Activated CD8-positive, alpha-beta memory T cell treated with anti-CD3 and anti-CD28 coated beads for 1 hour (primary cell): Measurements from ENCODE around the gene FASTKD1.
A peak's percentile ranks its signal among the peaks of the same experiment; 100 is the strongest.
"Not testable (repeated sequence)": the region's sequence is repeated elsewhere in the genome, so short reads cannot be mapped to it uniquely, and the experiment has no call there.

ENCODE experiments used
- DNase-seq, 2 donors: peaks; one replicate each; pipeline ENCODE4 v3.0.0-alpha.2; 2020; ENCODE audit warnings: low read depth in 1 of 2; ENCODE audit errors: extremely low read depth in 1 of 2

The FASTKD1 gene

DNA sequence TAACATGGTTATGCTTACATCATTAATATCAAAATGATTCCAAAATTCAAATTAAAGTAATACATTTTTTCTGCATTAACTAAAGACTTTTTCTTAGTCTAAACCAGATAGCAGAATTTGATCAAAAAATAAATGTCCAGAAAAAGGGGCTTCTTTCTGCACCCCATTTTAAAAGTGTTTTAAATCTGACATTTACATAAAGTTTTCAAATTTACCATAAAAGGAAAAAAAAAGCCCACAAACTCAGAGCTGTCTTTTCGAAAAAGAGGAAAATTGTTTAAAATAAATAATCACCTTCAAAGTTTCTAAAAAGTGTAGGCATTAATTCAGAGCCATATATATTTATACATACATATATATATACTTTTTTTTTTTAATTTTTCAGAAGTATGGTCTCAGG is 1.5 kb downstream of the FASTKD1 start:
- no peak for DNase-seq

DNA sequence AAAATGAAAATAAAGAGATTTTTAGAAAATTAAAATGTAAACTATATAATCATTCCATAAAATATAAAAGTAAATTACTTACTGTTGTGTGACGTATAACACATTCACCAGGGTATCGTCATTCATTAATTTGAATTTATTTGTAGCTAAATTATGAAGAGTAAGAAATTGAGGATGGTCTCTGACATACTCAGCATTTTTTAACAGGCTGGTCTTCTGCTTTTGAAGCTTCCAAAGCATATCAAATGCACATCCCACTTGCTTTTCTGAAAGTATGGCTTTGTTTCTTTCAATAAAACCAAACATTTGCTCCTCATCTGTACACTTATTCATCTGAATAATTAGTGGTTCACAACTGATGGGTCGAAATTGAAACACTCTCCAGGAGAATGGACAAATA is 2.1 kb downstream of the FASTKD1 start:
- no peak for DNase-seq

DNA sequence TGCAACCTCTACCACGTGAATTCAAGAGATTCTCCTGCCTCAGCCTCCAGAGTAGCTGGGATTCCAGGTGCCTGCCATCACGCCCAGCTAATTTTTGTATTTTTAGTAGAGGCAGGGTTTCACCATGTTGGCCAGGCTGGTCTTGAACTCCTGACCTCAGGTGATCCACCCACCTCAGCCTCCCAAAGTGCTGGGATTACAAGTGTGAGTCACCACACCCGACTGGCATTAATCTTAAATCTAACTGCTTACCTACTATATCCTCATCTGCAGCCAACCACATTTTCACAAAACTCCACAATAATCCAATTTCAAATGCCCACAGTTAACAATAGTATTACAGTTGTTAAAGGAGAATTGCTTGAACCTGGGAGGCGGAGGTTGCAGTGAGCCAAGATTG is 2.9 kb downstream of the FASTKD1 start:
- not testable (repeated sequence) for DNase-seq

DNA sequence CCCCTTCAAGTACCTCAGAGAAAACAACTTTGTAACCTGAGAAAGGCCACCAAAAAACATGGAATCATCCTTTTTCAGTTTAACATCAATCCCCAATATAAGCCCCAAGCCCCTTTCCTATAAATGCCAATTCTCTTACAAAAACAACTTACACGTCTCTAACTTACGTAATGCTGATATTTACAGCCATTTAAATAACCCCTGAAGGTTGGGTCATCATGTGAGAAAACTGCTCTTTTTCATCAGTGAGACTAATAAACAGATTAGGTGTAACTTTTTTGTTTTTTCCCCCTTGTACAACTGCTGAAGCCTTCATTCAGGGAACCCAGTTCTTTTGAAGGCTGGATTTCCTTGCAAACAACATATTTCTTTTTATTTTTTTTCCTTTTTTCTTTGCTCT is 3.7 kb downstream of the FASTKD1 start:
- DNase-seq = no peak

DNA sequence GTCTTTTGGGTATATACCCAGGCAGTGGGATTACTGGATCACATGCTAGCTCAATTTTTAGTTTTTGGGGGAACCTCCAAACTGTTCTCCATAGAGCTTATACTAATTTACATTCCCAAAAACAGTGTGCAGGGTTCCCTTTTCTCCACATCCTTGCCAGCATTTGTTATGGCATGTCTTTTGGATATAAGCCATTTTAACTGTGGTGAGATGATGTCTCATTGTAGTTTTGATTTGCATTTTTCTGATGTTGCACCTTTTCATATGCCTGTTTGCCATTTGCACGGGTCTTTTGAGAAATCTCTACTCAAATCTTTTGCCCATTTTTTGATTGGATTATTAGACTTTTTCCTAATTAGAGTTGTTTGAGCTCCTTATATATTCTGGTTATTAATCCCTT is 8.0 kb downstream of the FASTKD1 start:
- DNase-seq = no peak

DNA sequence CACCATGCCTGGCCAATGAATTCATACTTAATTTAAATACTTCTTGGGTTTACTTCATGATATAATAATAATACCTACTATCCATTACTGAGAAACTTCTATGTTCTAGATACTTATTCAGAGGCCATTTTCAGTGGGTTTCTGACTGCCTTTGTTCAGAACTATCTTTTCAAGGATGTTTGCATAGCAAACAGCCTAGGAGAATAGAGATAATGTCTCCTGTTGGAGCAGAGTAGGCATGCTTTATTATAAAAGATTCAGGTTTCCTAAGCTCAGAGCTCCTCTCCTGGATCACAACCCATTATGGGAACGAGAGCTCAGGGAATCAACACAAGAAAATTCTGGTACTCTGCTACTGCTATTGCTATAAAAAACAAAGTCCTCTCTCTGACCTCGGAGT is 11.1 kb downstream of the FASTKD1 start:
- no peak for DNase-seq

DNA sequence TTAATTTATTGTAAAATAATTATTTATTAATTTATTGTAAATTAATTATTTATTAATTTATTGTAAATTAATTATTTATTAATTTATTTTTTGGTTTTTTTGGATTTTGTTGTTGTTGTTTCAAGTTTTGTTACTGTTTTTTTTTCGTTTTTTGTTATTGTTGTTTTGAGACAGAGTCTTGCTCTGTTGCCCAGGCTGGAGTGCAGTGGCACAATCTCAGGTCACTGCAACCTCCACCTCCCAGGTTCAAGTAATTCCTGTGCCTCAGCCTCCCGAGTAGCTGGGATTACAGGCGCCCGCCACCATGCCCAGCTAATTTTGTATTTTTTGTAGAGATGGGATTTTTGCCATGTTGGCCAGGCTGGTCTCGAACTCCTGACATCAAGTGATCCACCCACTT is 11.6 kb downstream of the FASTKD1 start:
- not testable (repeated sequence) for DNase-seq

DNA sequence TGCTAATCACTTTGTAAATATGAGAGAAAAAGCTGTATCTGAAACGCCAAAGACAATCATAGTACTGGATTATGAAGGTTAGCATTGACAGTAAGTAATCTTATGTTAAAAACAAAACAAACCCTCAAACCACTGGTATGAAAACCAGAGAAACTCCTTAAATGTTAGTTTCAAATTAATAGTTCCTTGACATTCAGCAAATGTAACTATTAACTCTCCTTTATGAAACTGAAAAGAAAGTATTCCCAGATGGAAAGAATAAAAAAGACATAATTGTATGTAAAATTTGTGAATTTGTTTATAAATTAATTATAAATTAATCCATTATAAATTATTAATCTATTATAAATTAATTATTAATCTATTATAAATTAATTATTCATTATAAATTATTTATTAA is 12.3 kb downstream of the FASTKD1 start:
- DNase-seq = no peak

DNA sequence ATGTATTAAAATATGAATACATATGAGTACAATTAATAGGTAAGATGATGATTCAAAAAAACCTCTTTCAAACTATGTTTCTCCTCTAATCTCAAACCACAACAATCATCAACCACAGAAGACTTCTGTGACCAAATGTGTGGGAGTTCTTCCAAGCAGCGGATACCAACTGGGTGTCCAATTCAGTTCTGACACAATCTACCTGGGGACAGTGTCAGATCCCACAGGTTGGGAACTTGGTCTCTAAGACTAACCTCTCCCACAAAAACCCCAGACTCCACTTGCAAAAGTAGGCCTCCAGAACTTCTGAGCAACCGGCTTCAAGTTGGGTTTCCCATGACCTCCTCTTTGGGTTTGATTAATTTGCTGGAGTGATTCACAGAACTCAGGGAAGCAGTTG is 26.9 kb downstream of the FASTKD1 start:
- no peak for DNase-seq

DNA sequence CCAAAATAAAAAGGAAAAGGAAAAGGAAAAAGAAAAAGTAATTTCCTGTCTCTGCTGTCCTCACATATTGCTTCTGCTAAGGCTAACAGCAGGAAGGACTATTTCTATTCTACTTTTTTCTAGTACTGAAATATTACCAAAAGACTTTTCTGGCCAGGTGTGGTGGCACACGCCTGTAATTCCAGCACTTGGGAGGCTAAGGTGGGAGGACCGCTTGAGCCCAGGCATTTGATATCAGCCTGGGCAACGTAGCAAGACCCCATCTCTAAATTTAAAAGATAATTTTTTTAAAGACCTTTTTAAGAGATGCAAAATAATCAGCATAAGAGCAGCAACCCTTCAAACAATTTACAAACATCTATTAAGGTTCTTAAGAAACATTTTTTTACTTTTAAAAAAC is 31.2 kb downstream of the FASTKD1 start:
- no peak for DNase-seq

DNA sequence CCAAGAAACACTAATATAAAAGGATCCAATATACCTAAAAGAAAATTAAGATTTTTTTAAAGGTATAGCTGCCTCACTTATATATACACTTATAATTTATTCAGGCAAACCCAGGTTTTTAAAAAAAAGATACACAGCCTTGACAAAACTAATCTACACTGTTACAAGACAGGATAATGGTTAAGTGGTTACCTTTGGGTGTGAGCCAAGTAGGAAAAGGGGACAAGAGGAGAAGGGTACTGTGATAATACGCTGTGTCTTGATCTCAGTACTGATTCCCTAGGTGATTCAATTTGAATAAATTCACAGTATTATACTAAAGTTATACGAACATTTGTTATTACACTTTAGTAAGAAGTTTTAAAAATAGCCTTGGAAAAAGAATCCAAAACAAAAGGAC is 33.5 kb downstream of the FASTKD1 start:
- DNase-seq = no peak

DNA sequence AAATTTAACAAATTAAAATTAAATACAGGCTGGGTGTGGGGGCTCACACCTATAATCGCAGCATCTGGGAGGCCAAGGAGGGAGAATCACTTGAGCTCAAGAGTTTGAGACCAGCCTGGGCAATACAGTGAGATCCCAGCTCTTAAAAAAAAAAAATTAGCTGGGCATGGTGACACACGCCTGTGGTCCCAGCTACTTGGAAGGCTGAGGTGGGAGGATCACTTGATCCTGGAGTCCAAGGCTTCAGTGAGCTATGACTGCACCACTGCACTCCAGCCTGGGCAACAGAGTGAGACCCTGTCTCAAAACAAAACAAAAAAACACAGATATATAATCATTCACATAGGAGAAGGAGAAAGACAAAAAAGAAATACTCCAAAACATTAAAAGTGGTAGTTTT is 34.2 kb downstream of the FASTKD1 start:
- DNase-seq = not testable (repeated sequence)

DNA sequence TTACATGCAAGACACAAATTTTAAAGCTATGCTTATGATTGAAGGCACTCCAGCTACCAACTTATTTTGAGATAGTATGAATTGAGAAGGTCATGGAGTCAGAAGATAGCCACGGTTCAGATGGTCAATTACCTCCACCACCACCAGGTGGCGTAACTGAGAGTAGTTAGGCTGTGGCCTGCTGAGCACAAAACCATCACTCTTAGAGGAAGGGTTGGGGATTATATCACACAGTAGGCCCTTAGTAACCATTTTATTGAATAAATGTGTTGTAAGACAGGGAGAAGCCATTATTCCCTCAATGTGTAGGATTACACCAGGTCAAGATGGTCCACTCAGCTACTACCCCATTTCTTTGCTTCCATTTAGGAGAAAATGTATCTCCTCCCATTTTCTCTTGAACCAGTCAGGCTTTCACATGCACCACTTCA is 45.4 kb downstream of the FASTKD1 start:
- DNase-seq = peak; percentile 29 to 57

DNA sequence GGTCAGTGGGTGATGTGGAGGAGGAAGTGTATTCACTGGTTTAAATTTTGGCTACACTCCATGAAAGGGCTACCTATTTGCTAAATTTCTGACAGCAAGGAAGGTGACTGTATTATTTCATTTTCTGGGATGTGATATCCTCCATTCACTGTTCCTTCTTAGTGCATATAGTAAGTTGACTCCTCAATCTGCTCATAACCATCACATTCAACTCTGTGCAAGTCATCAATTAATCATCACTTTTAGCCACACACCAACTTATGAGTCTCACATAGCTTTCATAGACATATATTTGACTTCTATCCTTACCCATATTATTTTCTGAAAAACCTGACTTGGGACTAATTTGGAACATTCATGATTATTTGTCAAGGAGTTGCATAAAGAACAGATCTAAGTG is 47.2 kb downstream of the FASTKD1 start:
- no peak for DNase-seq

DNA sequence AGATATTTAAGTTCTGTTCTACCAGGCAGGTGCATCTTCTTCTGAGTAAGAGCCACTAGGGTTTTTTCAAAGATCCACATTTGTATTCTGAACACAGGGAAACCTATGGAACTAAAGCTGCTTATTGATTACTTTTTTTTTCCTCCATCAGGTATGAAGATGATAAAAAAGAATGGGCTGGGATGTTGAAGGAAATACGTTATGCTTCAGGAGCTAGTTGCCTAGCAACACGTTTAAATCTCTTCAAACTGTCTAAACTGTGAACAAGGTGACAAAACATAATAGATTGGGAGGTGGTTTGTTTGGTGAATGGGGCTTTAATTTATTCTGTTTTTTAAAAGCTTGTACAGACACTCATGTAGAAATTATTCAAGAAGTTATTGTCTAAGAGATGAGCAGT is 48.2 kb downstream of the FASTKD1 start:
- no peak for DNase-seq

DNA sequence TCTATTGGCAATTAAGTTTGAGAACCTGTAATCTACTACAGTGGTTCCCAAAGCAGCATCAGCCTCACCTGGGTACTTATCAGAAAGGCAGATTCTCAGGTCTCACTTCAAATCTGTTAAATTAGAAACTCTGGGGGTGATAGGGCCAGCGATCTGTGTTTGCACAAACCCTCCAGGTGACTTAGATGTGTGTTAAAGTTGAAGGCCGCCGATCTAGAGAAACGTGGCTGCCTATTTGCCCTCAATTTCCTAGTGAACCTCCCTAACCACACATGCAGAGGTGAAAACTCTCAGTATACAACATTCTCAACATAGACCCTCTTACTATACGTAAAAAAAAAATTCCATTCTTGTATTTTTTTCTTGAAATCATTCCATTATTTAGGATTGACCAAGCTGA is 50.0 kb downstream of the FASTKD1 start:
- no peak for DNase-seq

DNA sequence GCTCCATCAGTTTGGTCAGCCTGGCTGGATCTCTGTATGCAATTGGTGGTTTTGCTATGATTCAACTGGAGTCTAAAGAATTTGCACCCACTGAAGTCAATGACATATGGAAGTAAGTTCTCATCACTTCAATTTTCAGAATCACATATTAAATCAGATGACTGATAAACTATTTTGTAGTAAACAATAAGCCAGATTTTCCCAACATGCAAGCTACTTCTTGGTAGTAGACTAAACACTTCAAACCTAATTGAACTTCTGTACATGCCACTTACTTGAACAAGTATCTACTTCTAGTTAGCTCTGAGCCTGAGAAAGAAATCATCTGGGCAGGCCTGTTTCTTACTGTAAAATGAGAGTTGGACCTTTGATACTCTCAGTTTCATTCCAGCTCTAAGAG is 52.8 kb downstream of the FASTKD1 start:
- DNase-seq = no peak

DNA sequence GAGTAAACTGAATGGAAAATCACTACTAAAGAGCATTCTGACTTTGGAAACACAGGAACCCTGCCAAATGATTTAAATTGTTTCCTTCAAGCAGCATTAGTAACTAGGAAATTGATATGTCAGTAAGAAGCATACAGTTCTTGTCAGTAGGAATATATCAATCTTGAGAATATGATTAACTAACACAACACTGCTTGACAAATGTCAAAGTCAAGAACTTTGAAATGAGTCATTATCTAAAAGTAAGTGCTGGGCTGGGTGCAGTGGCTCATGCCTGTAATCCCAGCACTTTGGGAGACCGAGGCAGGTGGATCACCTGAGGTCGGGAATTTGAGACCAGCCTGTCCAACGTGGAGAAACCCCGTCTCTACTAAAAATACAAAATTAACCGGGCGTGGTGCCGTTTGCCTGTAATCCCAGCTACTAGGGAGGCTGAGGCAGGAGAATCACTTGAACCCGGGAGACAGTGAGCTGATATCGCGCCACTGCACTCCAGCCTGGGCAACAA is 57.1 kb downstream of the FASTKD1 start:
- not testable (repeated sequence) for DNase-seq

DNA sequence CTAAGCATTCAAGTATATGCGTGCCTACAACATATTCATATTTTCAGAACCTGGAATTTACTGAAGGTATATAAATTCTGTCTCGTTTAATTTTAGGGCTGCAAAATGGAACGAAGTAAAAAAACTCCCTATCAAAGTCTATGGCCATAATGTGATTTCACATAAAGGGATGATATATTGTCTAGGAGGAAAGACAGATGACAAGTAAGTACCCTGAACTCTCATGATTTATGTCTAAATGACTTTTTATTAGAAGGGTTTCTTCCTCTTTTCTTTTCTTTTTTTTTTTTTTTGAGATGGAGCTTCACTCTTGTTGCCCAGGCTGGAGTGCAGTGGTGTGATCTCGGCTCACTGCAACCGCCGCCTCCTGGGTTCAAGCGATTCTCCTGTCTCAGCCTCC is 58.9 kb downstream of the FASTKD1 start:
- DNase-seq = not testable (repeated sequence)

DNA sequence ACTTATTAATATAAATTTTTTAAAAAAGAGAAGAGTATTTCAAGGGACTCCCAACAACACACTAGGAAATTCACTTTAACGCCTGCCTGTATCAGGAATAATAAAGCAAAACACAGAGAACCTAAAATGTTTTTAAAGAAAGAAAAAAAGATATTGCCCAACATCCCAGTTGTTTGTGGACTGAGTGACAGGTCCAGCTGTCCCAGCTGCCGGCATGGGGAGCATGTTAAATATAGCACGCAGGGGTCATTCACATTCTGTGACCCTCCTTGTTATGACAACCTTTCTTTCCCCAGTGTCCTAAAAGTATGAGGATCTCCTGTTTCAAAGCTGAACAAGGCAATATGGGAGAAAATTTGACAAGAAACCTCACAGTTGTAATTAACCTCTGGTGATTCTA is 59.7 kb downstream of the FASTKD1 start:
- DNase-seq = no peak

DNA sequence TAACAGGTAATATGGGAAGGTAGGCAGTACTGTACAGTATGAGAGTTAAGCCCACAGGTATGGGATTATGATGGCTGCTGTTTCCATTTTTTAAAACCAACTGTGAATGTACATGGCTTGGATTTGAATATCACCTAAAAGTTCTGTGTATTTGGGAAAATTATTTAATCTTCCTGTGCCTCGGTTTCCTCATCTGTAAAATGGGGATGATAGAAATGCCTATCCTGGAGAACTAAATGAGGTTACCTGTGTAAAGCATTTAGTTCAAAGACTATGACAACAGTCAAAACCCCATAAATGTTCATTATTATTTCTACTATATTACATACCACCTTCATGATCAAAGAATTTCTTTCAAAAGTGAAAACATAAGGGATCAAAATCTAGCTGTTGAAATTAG is 60.6 kb downstream of the FASTKD1 start:
- DNase-seq = no peak

DNA sequence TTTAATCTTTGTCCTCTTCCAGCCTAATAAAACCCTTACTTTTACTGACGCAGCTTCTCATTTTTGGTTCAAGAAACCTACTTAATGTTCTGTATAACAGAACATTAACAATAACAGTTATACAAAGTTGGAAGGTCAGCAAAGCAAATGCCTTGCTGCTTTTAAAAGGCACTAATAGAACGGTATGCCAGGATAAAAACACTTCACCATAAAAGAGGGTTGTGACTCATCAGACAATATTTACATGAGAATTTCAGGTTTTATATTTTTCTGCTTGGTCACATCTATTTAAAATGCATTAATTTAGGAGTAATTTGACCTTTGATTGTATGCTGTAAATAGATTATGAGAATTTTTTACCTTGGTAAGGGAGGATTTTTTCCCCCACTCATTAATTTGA is 61.1 kb downstream of the FASTKD1 start:
- DNase-seq = no peak

DNA sequence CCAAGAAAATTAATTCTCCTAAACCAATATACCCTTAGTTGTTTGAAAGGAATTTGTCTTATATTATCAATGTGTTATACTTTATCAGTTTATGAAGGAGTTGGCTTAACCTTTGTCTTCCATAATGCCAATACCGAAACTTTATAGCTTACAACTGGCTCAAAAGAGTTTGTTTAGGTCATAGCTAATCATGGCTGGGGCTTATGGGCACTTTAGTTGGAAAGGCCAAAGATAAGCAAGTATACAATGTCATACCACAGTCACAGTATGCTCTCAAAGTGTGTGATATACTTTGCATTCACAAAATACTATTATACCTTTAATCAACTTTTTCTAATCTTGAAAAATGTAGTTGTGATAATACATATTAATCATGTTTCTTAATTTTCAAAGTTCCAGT is 61.8 kb downstream of the FASTKD1 start:
- no peak for DNase-seq

DNA sequence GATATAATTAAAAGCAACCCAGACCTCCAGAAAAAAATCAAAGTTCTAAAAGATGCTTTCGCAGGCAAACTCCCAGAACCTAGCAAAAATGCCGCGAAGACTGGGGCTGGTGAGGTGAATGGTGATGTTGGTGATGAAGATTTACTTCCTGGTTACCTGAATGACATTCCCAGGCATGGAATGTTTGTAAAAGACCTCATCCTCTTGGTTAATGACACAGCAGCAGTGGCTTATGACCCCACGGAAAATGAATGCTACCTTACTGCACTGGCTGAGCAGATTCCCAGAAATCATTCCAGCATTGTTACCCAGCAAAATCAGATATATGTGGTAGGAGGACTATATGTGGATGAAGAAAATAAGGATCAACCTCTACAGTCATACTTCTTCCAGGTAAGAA is 63.2 kb downstream of the FASTKD1 start:
- DNase-seq = no peak
